ENCODE data around the gene COL5A3.
"Not testable (repeated sequence)": the region's sequence is repeated elsewhere in the genome, so short reads cannot be mapped to it uniquely, and the experiment has no call there.

COL5A3 gene

DNA sequence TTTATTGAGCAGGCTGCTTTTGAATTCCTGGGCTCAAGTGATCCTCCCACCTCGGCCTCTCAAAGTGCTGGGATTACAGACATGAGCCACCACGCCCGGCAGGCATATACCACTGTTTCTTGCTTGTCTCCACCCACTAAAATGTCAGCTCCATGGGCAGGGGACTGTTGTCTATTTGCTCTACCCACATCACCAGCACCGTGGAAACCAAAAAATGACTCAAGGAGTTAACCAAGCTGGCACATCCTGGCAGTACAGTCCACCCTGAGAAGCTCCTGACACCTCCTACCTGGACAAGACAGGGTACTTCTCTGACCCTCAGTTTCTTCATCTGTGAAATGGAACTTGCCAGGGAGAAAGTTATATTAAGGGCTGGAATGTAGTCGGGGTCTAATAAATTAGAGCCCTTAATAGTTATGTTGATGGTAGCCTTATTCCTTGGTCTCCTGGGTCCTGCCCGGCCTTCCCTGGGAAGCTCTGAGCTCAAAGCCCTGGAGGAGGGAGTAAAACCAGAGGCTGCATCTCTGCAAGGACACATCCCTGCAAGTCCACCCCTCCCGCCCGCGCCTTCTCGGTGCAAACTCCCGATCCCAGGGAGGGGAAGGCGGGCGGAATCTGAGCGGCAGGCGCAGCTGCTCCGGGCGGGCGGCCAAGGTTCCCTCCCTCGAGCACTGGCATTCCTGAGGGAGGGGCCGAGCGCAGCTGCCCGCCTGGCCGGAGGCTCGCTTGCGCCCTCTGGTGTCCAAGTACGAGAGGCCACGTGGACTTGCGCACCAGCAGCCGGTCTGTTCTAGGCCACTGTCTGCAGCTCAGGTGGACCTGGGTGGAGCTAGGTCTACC, 17.1 kb upstream of the COL5A3 start:
- Histone ChIP-seq H3K27ac (ENCODE audit: insufficient read depth, low read length, poor library complexity, severe bottlenecking) (no peak overlapping the region), H3K4me3 (ENCODE audit: insufficient read depth, low read depth, low read length, poor library complexity, severe bottlenecking) (peak overlapping the region; percentile 25), H3K27me3 (replicated peaks; ENCODE audit: control insufficient read depth, insufficient read depth, low read length, poor library complexity, severe bottlenecking) (no peaks in the 10 kb centered on the region), H3K36me3 (ENCODE audit: control insufficient read depth, insufficient read depth, low read length) (no peaks in the 10 kb centered on the region), H3K9me3 (ENCODE audit: control insufficient read depth, low read length) (no peaks in the 10 kb centered on the region), H3K4me1 (ENCODE audit: control insufficient read depth, insufficient read depth, low read length, poor library complexity, severe bottlenecking) (no peaks in the 10 kb centered on the region)
- DNase-seq = peak; percentile 40 to 74 (median 67)

DNA sequence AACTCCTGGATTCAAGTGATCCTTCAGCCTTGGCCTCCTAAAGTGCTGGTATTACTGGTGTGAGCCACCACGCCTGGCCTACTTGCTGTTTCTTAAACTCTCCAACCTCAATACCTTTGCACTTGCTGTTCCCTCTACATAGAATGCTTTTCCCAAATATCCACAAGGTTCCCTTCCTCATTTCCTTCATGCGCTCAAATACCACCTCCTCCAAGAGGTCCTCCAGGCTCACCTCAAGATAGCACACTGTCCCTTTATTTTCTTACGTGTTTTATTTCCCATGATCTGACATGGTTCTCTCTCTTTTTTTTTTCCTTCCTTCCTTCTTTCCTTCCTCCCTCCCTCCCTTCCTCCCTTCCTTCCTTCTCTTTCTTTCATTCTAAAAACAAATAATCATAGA, 16.4 kb upstream of the COL5A3 start:
- H3K36me3 ChIP-seq (ENCODE audit: control insufficient read depth, insufficient read depth, low read length) = no peaks in the 10 kb centered on the region
- no peaks in the 10 kb centered on the region for H3K27me3 ChIP-seq (replicated peaks; ENCODE audit: control insufficient read depth, insufficient read depth, low read length, poor library complexity, severe bottlenecking)
- DNase-seq = no peak
- H3K4me3 ChIP-seq (ENCODE audit: insufficient read depth, low read depth, low read length, poor library complexity, severe bottlenecking) = no peak overlapping the region
- H3K27ac ChIP-seq (ENCODE audit: insufficient read depth, low read length, poor library complexity, severe bottlenecking) = no peak overlapping the region
- no peaks in the 10 kb centered on the region for H3K9me3 ChIP-seq (ENCODE audit: control insufficient read depth, low read length)
- H3K4me1 ChIP-seq (ENCODE audit: control insufficient read depth, insufficient read depth, low read length, poor library complexity, severe bottlenecking) = no peaks in the 10 kb centered on the region

DNA sequence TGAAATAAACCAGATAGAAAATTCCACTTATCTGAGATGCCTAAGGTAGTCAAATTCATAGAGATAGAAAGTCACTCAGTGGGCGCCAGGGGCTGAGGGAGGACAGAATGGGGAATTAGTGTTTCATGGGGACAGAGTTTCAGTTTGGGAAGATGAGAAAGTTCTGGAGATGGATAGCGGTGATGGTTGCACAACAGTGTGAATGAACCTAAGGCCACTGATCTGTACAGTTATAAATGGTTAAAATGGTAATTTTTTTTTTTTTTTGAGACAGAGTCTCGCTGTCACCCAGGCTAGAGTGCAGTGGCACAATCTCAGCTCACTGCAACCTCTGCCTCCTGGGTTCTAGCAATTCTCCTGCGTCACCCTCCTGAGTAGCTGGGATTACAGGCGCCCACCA, 12.8 kb upstream of the COL5A3 start:
- not testable (repeated sequence) for DNase-seq; H3K27ac ChIP-seq (ENCODE audit: insufficient read depth, low read length, poor library complexity, severe bottlenecking); H3K9me3 ChIP-seq (ENCODE audit: control insufficient read depth, low read length); H3K4me3 ChIP-seq (ENCODE audit: insufficient read depth, low read depth, low read length, poor library complexity, severe bottlenecking); H3K4me1 ChIP-seq (ENCODE audit: control insufficient read depth, insufficient read depth, low read length, poor library complexity, severe bottlenecking); H3K36me3 ChIP-seq (ENCODE audit: control insufficient read depth, insufficient read depth, low read length); H3K27me3 ChIP-seq (replicated peaks; ENCODE audit: control insufficient read depth, insufficient read depth, low read length, poor library complexity, severe bottlenecking)

DNA sequence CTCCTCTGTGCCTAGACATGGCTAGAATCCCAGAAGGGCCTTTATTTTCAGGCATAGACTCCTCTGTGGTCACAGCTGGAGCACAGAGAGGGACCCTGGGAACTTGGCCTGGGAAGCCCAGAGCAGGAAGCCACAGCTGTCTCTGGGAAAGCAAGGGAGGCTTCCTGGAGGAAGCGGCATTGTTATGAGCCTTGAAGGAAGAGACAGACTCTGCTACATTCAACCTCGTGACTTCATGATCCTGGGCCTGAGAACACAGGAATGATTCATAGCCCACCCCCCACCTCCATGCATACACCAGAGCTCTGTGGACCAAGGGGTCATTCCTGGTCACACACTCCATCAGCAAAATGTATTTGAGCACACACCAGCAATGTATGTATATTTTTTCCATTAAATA, 11.6 kb upstream of the COL5A3 start:
- Histone ChIP-seq H3K4me3 (ENCODE audit: insufficient read depth, low read depth, low read length, poor library complexity, severe bottlenecking) (no peak overlapping the region), H3K4me1 (ENCODE audit: control insufficient read depth, insufficient read depth, low read length, poor library complexity, severe bottlenecking) (no peaks in the 10 kb centered on the region), H3K36me3 (ENCODE audit: control insufficient read depth, insufficient read depth, low read length) (no peaks in the 10 kb centered on the region), H3K9me3 (ENCODE audit: control insufficient read depth, low read length) (no peaks in the 10 kb centered on the region), H3K27me3 (replicated peaks; ENCODE audit: control insufficient read depth, insufficient read depth, low read length, poor library complexity, severe bottlenecking) (no peaks in the 10 kb centered on the region), H3K27ac (ENCODE audit: insufficient read depth, low read length, poor library complexity, severe bottlenecking) (no peak overlapping the region)
- no peak for DNase-seq

GRCh38 chr19:10021446-10021845, 11.1 kb upstream of the COL5A3 start:
- Histone ChIP-seq H3K9me3 (ENCODE audit: control insufficient read depth, low read length) (no peaks in the 10 kb centered on the region), H3K27ac (ENCODE audit: insufficient read depth, low read length, poor library complexity, severe bottlenecking) (no peak overlapping the region), H3K27me3 (replicated peaks; ENCODE audit: control insufficient read depth, insufficient read depth, low read length, poor library complexity, severe bottlenecking) (no peaks in the 10 kb centered on the region), H3K4me3 (ENCODE audit: insufficient read depth, low read depth, low read length, poor library complexity, severe bottlenecking) (no peak overlapping the region), H3K4me1 (ENCODE audit: control insufficient read depth, insufficient read depth, low read length, poor library complexity, severe bottlenecking) (no peaks in the 10 kb centered on the region), H3K36me3 (ENCODE audit: control insufficient read depth, insufficient read depth, low read length) (no peaks in the 10 kb centered on the region)
- DNase-seq = no peak

DNA sequence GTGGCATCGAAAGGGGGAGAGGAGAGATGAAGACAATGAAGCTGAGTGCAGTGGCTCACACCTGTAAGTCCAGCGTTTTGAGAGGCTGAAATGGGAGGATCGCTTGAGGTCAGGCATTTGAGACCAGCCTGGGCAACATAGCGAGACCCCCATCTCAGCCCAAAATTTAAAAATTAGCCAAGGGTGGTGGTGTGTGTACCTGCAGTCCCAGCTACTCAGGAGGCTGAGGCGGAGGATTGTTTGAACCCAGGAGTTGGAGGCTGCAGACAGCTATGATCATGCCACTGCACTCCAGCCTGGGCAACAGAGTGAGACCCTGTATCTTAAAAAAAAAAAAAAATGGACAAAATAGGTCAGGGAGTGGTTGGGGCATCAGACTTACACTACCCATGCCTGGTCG, 10.5 kb upstream of the COL5A3 start:
- Histone ChIP-seq H3K27me3 (replicated peaks; ENCODE audit: control insufficient read depth, insufficient read depth, low read length, poor library complexity, severe bottlenecking) (no peaks in the 10 kb centered on the region), H3K36me3 (ENCODE audit: control insufficient read depth, insufficient read depth, low read length) (no peaks in the 10 kb centered on the region), H3K4me1 (ENCODE audit: control insufficient read depth, insufficient read depth, low read length, poor library complexity, severe bottlenecking) (no peaks in the 10 kb centered on the region), H3K9me3 (ENCODE audit: control insufficient read depth, low read length) (no peaks in the 10 kb centered on the region), H3K4me3 (ENCODE audit: insufficient read depth, low read depth, low read length, poor library complexity, severe bottlenecking) (no peak overlapping the region), H3K27ac (ENCODE audit: insufficient read depth, low read length, poor library complexity, severe bottlenecking) (no peak overlapping the region)
- DNase-seq = no peak

DNA sequence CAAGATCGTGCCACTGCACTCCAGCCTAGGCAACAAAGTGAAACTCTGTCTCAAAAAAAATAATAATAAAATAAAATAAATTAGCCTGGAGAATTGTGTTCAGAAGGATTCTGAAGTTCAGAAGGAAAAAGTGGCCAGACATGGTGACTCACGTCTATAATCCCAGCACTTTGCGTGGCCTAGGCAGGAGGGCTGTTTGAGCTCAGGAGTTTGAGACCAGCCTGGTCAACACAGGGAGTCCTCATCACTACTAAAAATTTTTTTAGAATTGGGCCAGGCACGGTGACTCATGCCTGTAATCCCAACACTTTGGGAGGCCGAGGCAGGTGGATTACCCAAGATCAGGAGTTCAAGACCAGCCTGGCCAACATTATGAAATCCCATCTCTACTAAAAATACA, 8.9 kb upstream of the COL5A3 start:
- Histone ChIP-seq H3K9me3 (ENCODE audit: control insufficient read depth, low read length) (no peaks in the 10 kb centered on the region), H3K4me3 (ENCODE audit: insufficient read depth, low read depth, low read length, poor library complexity, severe bottlenecking) (no peak overlapping the region), H3K4me1 (ENCODE audit: control insufficient read depth, insufficient read depth, low read length, poor library complexity, severe bottlenecking) (no peaks in the 10 kb centered on the region), H3K27ac (ENCODE audit: insufficient read depth, low read length, poor library complexity, severe bottlenecking) (no peak overlapping the region), H3K27me3 (replicated peaks; ENCODE audit: control insufficient read depth, insufficient read depth, low read length, poor library complexity, severe bottlenecking) (no peaks in the 10 kb centered on the region), H3K36me3 (ENCODE audit: control insufficient read depth, insufficient read depth, low read length) (no peaks in the 10 kb centered on the region)
- no peak for DNase-seq

- no peak overlapping the region for H3K27ac ChIP-seq (ENCODE audit: insufficient read depth, low read length, poor library complexity, severe bottlenecking)
Measured at GRCh38 chr19:10018786-10019185, 8.5 kb upstream of the COL5A3 start.

DNA sequence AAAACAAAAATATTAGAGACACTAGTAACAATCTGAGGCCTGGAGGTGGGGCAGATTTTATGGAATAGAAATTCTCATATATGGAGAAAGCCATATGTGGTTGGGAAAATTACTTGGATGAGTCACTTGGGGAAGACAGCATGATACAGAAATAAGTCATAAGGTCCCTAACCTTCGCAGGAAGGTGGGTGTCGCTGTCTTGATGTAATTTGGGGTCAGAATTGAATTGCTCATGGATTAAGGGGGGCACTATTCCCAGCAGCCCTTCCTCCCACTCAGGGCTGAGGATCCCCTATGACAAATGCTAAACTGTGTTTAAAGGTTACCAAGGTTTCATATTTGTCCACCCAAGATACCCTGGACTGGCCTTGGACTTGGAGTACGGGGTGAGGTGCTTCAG, 8.0 kb upstream of the COL5A3 start:
- H3K27me3 ChIP-seq (replicated peaks; ENCODE audit: control insufficient read depth, insufficient read depth, low read length, poor library complexity, severe bottlenecking) = no peaks in the 10 kb centered on the region
- no peak overlapping the region for H3K27ac ChIP-seq (ENCODE audit: insufficient read depth, low read length, poor library complexity, severe bottlenecking)
- no peaks in the 10 kb centered on the region for H3K9me3 ChIP-seq (ENCODE audit: control insufficient read depth, low read length)
- no peak overlapping the region for H3K4me3 ChIP-seq (ENCODE audit: insufficient read depth, low read depth, low read length, poor library complexity, severe bottlenecking)
- H3K4me1 ChIP-seq (ENCODE audit: control insufficient read depth, insufficient read depth, low read length, poor library complexity, severe bottlenecking) = no peaks in the 10 kb centered on the region
- H3K36me3 ChIP-seq (ENCODE audit: control insufficient read depth, insufficient read depth, low read length) = no peaks in the 10 kb centered on the region
- DNase-seq = no peak

More at GRCh38 chr19:10018786-10019185, 8.5 kb upstream of the COL5A3 start:
- no peak for DNase-seq
- H3K4me1 ChIP-seq (ENCODE audit: control insufficient read depth, insufficient read depth, low read length, poor library complexity, severe bottlenecking) = no peaks in the 10 kb centered on the region
- H3K9me3 ChIP-seq (ENCODE audit: control insufficient read depth, low read length) = no peaks in the 10 kb centered on the region
- no peak overlapping the region for H3K4me3 ChIP-seq (ENCODE audit: insufficient read depth, low read depth, low read length, poor library complexity, severe bottlenecking)
- H3K27me3 ChIP-seq (replicated peaks; ENCODE audit: control insufficient read depth, insufficient read depth, low read length, poor library complexity, severe bottlenecking) = no peaks in the 10 kb centered on the region
- H3K36me3 ChIP-seq (ENCODE audit: control insufficient read depth, insufficient read depth, low read length) = no peaks in the 10 kb centered on the region

DNA sequence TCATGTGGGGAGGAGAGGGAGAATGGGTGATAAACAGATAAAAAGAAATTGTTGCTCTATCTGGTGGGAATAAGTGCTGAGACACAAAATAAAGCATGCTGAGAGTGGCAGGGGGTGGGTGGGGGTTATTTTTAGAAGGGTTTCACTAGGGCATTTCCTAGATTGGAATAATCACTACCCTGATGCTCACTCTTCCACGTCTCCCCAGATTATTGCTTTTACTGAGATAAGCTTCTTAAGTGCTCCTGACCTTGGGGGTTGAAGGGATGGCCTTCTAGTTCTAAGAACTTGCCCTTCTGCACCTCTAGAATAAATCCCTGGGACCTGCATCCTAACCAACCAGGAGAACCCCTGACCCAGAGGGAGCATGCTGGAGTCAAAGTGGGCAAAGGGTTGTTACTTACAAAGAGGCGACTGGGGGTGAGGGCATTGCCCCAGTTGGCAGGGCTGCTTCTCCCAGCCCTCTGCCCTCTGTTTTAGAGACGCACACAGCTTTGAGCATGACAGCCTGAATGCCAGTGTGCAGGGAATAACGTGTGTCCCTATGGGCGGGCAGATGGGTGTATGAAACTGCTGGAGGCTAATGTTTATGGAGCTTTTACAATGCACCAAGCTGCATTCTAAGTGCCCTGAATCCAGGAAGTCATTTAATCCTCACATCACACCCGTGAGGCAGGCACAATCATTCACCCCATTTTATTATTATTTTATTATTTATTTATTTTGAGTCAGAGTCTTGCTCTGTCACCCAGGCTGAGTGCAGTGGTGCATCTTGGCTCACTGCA, 3.7 kb upstream of the COL5A3 start:
- DNase-seq = no peak
- Histone ChIP-seq H3K36me3 (ENCODE audit: control insufficient read depth, insufficient read depth, low read length) (no peaks in the 10 kb centered on the region), H3K27ac (ENCODE audit: insufficient read depth, low read length, poor library complexity, severe bottlenecking) (no peak overlapping the region), H3K4me3 (ENCODE audit: insufficient read depth, low read depth, low read length, poor library complexity, severe bottlenecking) (no peak overlapping the region), H3K9me3 (ENCODE audit: control insufficient read depth, low read length) (no peaks in the 10 kb centered on the region), H3K4me1 (ENCODE audit: control insufficient read depth, insufficient read depth, low read length, poor library complexity, severe bottlenecking) (no peaks in the 10 kb centered on the region), H3K27me3 (replicated peaks; ENCODE audit: control insufficient read depth, insufficient read depth, low read length, poor library complexity, severe bottlenecking) (peaks cover 19% of the 10 kb centered on the region)
